HG03066 (cell line): ENCODE data around the gene LPAR6.

ENCODE experiments used
- ATAC-seq: cut with Tn5 transposase; IDR thresholded peaks from one replicate; pipeline ENCODE4 v1.9.1; 2021; ENCODE audit warnings: low read depth; ENCODE audit not compliant: unreplicated experiment

LPAR6 gene

GRCh38 chr13:48383384-48383783 lies 29.5 kb downstream of the LPAR6 start:
- ATAC-seq, result no peak

DNA sequence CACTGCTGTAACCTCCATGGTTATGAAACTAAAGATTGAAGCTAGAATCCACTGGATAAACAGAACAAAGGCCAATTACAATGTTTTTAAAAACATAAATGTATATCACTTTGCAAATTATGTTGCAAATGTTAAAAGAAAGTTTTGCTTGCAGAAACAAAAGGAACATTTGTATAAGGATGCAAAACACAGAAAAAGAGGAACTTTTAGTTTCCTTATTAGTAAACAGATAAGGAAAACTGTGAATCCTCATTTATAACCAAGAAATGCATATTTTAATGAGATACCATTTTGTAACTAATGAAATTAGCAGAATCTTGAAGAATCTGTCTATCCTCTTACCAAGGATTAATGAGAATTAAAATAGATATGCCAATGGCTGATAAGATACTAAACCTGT lies 32.3 kb downstream of the LPAR6 start:
- no peak for ATAC-seq

- ATAC-seq, result no peak
These were observed 35.1 kb downstream of the LPAR6 start for GRCh38 chr13:48377857-48378256.

GRCh38 chr13:48370815-48371214 lies 42.1 kb downstream of the LPAR6 start:
- no peak for ATAC-seq

GRCh38 chr13:48369988-48370387 lies 42.9 kb downstream of the LPAR6 start:
- no peak for ATAC-seq
